Measurements from ENCODE around the gene FAM184A.

GRCh38 chr6:119006974-119007373 lies 71.5 kb downstream of the FAM184A start:
- TF ChIP-seq GTF2I (CRISPR knock-in tag; conservative IDR thresholded peaks at IDR 0.05) (no peak), ELF4 (CRISPR knock-in tag; IDR thresholded peaks at IDR 0.05; ENCODE audit: low read depth) (no peak), USF2 (CRISPR knock-in tag; IDR thresholded peaks at IDR 0.05) (no peak), ZNF232 (CRISPR knock-in tag; IDR thresholded peaks at IDR 0.05) (no peak), ZNF317 (CRISPR knock-in tag; IDR thresholded peaks at IDR 0.05; ENCODE audit: borderline replicate concordance, low read depth) (no peak), KAT7 (CRISPR knock-in tag; IDR thresholded peaks at IDR 0.05; ENCODE audit: borderline replicate concordance) (no peak)

Data from WTC11 (cell line).